ENCODE data around the gene ZNF276.

The ZNF276 gene

GRCh38 chr16:89761304-89761922 is 40.1 kb downstream of the ZNF276 start:
- no peak for TF ChIP-seq RAD21 (IDR thresholded peaks at IDR 0.05; ENCODE audit: low read depth)

- peak; percentile 61 for TF ChIP-seq CEBPB (IDR thresholded peaks at IDR 0.05)
- TF ChIP-seq RAD21 (IDR thresholded peaks at IDR 0.05; ENCODE audit: low read depth) = no peak
Observed at GRCh38 chr16:89764711-89765201, 43.4 kb downstream of the ZNF276 start.

- TF ChIP-seq CREB1 (IDR thresholded peaks at IDR 0.05; ENCODE audit: low read depth) (no peak), ZBTB7A (IDR thresholded peaks at IDR 0.05; ENCODE audit: low read depth) (no peak), TEAD4 (IDR thresholded peaks at IDR 0.05) (no peak), NFIC (IDR thresholded peaks at IDR 0.05) (no peak), REST (IDR thresholded peaks at IDR 0.05; ENCODE audit: low read depth) (no peak), MAX (IDR thresholded peaks at IDR 0.05) (no peak), USF1 (IDR thresholded peaks at IDR 0.05) (no peak), YY1 (IDR thresholded peaks at IDR 0.05; ENCODE audit: low read depth) (no peak)
Observed at GRCh38 chr16:89765292-89765830, 44.0 kb downstream of the ZNF276 start.

- TF ChIP-seq FOXM1 (IDR thresholded peaks at IDR 0.05; ENCODE audit: borderline replicate concordance, low read depth) = no peak
- TF ChIP-seq EGR1 (IDR thresholded peaks at IDR 0.05) = no peak
- no peak for TF ChIP-seq REST (IDR thresholded peaks at IDR 0.05; ENCODE audit: low read depth)
- no peak for TF ChIP-seq USF1 (IDR thresholded peaks at IDR 0.05)
- no peak for TF ChIP-seq MAX (IDR thresholded peaks at IDR 0.05)
- no peak for TF ChIP-seq NFIC (IDR thresholded peaks at IDR 0.05)
- TF ChIP-seq YY1 (IDR thresholded peaks at IDR 0.05; ENCODE audit: low read depth) = no peak
- TF ChIP-seq ZBTB7A (IDR thresholded peaks at IDR 0.05; ENCODE audit: low read depth) = no peak
- TF ChIP-seq EP300 (IDR thresholded peaks at IDR 0.05; ENCODE audit: borderline replicate concordance) = no peak
- TF ChIP-seq CREB1 (IDR thresholded peaks at IDR 0.05; ENCODE audit: low read depth) = no peak
- no peak for TF ChIP-seq TAF1 (IDR thresholded peaks at IDR 0.05; ENCODE audit: low read depth)
- no peak for TF ChIP-seq RAD21 (IDR thresholded peaks at IDR 0.05; ENCODE audit: low read depth)
- TF ChIP-seq CEBPB (IDR thresholded peaks at IDR 0.05) = no peak
- TF ChIP-seq TEAD4 (IDR thresholded peaks at IDR 0.05) = no peak
- no peak for TF ChIP-seq TCF12 (IDR thresholded peaks at IDR 0.05; ENCODE audit: low read depth)
Observed at GRCh38 chr16:89770367-89770766, 49.0 kb downstream of the ZNF276 start.

GRCh38 chr16:89775223-89775622 is 53.9 kb downstream of the ZNF276 start:
- no peak for TF ChIP-seq CREB1 (IDR thresholded peaks at IDR 0.05; ENCODE audit: low read depth)
- no peak for TF ChIP-seq CEBPB (IDR thresholded peaks at IDR 0.05)
- TF ChIP-seq EGR1 (IDR thresholded peaks at IDR 0.05) = no peak
- TF ChIP-seq RAD21 (IDR thresholded peaks at IDR 0.05; ENCODE audit: low read depth) = no peak
- no peak for TF ChIP-seq TAF1 (IDR thresholded peaks at IDR 0.05; ENCODE audit: low read depth)
- no peak for TF ChIP-seq TEAD4 (IDR thresholded peaks at IDR 0.05)
- TF ChIP-seq YY1 (IDR thresholded peaks at IDR 0.05; ENCODE audit: low read depth) = no peak
- no peak for TF ChIP-seq ZBTB7A (IDR thresholded peaks at IDR 0.05; ENCODE audit: low read depth)
- no peak for TF ChIP-seq MAX (IDR thresholded peaks at IDR 0.05)

GRCh38 chr16:89778211-89778610 is 56.9 kb downstream of the ZNF276 start:
- TF ChIP-seq NFIC (IDR thresholded peaks at IDR 0.05) = peak; percentile 60; the same call in 1 of the 2 replicates
- peak; percentile 34; the same call in 1 of the 2 replicates for TF ChIP-seq TCF12 (IDR thresholded peaks at IDR 0.05; ENCODE audit: low read depth)
- TF ChIP-seq CEBPB (IDR thresholded peaks at IDR 0.05) = peak; percentile 98
- 0 out of 2 replicates have a peak, but pooled peaks have one; percentile 41 for TF ChIP-seq TEAD4 (IDR thresholded peaks at IDR 0.05)
